HG02884 (cell line): ENCODE measurements around the gene ZNF224.
A peak's percentile ranks its signal among the peaks of the same experiment; 100 is the strongest.

ENCODE experiments used
- ATAC-seq: cut with Tn5 transposase; IDR thresholded peaks from one replicate; pipeline ENCODE4 v1.9.1; 2021; ENCODE audit warnings: mild to moderate bottlenecking, moderate library complexity; ENCODE audit not compliant: unreplicated experiment

ZNF224 gene

DNA sequence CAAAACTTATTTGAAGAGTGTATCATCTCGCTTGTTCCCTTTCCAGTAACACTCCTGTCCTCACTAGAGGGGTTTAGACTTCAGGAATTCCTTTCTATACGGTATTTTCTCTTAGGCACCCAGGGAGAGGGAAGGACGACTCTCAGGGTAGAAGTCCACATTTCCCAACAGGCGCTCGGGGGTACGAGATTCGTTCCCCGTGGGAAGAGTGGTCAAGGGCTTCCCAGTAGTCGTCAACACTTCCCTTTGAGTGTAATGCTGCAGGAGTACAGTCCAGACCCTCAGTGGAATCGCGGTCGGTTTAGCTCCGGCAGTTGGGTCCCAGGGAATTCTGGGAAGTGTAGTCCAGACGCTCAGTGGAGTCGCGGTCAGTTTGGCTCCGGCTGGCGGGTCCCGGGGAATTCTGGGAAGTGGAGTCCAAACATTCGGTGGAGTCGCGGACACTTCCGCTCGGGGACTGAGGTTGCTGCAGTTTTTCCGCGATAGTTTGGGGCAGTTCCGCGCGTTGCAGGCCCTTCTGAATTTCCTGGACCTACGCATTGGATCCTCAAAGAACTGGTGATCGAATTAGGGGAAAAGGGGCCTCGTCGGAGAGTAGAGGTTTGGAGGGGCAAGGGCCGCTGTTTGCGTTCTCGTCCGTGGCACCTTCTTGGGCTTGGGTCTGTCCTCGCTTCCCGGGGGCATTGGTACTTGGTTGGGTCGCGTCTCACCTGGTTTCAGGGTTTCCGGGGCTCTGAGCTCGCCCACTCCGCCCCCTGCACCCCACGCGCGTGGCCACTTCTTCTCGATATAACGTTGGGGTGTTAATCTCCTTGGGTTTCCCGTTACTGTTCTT, at the start of gene ZNF224:
Gene ZNF224 (plus strand): TSS at position 431 of the 835 bp plus-strand sequence. CDS start 3,513 bp downstream, outside the sequence.
- ATAC-seq: peak; percentile 82

GRCh38 chr19:44050740-44051649, 43.2 kb upstream of the ZNF224 start:
- ATAC-seq: no peak

DNA sequence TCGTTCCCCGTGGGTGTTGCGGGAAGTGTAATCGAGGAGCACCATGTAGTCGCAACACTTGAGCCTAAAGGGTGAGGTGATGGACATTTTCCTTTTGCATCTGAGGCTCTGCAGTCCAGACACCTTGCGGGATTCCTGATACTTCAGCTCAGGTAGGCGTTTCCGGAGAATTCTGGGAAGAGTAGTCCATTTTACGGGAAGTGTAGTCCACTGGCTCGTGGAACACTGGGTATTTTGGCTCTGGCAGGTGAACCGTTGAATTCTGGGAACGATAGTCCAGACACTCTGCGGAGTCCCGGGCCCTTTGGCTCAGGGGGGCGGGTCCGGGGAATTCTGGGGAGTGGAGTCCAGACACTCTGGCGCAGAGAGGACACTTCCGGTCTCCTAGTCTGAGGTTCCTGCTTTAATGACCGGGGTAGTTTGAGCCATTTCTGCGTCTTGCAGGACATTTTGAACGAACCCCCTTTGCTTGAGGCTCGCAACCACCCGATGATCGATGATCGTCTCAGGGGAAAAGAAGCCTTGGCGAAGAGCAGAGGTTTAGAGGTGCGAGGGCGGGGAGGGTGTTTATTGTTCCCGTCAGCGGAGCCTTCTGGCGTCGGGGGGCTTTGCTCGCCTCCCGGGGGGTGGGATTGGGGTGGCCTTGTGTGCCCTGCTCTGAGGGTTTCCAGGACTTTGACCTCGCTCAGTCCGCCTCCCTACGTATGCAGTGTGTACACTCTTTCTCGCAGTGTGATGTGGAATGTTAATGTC, 42.3 kb upstream of the ZNF224 start, which contains the start of gene ZNF223:
Gene ZNF223 (plus strand): TSS at position 387 of the 753 bp plus-strand sequence. CDS start 3,141 bp downstream, outside the sequence.
- ATAC-seq: no peak

GRCh38 chr19:44055870-44056269, 38.3 kb upstream of the ZNF224 start:
- ATAC-seq: no peak

GRCh38 chr19:44059229-44059628, 34.9 kb upstream of the ZNF224 start:
- ATAC-seq: no peak

- no peak for ATAC-seq
These were observed 33.1 kb upstream of the ZNF224 start for GRCh38 chr19:44061038-44061437.

DNA sequence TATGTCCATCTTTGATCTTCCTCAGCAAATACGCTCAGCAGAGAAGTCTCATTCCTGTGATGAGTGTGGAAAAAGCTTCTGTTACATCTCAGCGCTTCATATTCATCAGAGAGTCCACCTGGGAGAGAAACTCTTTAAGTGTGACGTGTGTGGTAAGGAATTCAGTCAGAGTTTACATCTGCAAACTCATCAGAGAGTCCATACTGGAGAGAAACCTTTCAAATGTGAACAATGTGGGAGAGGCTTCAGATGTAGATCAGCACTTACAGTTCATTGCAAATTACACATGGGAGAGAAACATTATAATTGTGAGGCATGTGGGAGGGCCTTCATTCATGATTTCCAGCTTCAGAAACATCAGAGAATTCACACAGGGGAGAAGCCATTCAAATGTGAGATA, 27.9 kb upstream of the ZNF224 start:
- no peak for ATAC-seq

- ATAC-seq: no peak
These were observed 24.7 kb upstream of the ZNF224 start for GRCh38 chr19:44069415-44069814.

DNA sequence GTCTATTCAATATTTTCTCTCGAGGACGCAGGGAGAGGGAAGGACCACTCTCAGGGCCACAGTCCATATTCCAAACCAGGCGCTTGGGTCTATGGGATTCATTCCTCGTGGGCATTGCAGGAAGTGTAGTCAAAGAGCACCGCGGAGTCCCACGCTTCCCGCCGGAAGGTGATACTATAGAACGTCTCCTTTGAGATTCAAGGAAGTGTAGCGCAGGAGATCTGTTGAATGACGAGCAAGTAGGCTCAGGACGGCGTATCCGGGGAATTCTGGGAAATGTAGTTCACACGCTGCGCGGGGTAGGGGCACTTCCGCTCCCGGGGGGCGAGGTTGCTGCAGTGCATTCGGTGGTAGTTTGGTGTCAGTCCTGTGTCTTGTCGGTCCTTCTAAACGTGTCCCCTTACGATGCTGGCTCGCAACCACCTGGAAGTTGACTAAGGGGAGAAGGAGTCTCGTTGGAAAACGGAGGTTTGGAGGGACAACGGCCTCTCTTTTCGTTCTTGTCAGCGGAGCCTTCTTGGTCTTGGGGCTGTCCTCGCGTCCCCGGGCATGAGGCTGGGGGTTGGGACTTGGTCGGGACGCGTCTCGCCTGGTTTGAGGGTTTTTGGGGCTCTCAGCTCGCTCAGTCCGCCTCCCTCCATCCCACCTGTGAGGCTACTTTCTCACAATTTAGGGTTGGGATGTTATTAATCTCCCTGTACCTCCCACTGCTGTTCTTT, 22.2 kb upstream of the ZNF224 start, which contains the start of gene ZNF284:
Gene ZNF284 (plus strand): TSS at position 336 of the 719 bp plus-strand sequence. CDS start 4,231 bp downstream, outside the sequence.
- ATAC-seq: peak; percentile 96

GRCh38 chr19:44072543-44073401, 21.4 kb upstream of the ZNF224 start:
- no peak for ATAC-seq

DNA sequence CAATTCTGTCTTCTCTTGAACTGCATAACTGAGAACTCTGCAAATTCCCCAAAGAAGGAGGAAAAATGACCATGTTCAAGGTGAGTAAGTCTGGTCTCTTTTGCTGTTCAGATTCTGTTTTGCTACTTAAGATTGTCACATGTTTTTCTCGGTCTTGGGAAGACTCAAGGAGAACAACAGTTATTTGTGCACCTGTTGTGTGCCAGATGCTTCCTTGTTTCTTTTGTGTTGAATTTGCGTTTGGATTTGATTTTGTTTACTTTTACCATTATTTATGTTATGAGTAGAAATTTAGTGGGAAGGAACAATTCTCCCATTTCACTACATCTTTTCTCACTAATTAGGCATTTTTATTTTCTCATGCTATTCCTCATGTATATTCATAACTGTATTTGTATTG, 17.8 kb upstream of the ZNF224 start:
- no peak for ATAC-seq

- no peak for ATAC-seq
These were observed 2.1 kb upstream of the ZNF224 start for GRCh38 chr19:44092108-44092507.

GRCh38 chr19:44107751-44108150, 13.6 kb downstream of the ZNF224 start:
- ATAC-seq: no peak

DNA sequence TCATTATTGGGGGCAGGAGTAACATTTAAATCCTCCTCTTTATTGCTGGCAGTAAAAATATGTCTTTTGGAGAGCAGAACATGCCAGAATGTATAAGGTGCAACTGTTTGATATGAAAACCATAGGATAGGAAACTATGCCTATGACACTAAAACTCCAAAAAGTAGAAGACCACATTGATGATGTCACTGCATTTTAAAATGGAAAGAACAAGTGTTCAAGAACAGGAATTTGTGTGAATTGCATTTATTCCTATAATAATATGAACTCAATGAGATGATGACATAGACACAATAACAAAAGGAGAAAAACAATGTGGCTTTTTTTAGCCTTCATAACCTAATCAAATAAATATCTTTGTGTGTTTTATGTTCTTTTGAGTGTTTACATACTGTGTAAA, 15.3 kb downstream of the ZNF224 start:
- no peak for ATAC-seq

GRCh38 chr19:44111910-44112463, 17.8 kb downstream of the ZNF224 start:
- ATAC-seq: no peak

GRCh38 chr19:44112802-44113137, 18.6 kb downstream of the ZNF224 start:
- ATAC-seq: no peak

DNA sequence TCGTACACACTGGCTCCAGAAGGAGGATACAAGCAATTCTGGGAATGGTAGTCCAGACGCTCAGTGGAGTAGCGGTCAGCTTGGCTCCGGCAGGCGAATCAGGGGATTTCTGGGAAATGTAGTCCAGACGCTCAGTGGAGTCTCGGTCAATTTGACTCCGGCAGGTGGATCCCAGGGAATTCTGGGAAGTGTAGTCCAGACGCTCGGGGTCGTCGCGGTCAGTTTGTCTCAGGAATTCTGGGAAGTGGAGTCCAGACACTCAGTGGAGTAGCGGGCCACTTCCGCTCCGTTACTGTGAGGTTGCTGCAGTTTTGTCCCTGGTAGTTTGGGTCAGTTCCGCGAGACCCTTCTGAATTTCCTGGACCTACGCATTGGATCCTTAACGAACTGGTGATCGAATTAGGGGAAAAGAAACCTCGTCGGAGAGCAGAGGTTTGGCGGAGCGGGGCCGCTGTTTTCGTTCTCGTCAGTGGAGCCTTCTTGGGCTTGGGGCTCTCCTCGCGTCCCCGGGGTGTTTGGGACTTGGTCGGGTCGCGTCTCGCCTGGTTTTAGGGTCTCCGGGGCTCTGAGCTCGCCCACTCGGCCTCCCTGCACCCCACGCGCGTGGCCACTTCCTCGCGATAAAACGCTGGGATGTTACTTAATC, 19.1 kb downstream of the ZNF224 start, which contains the start of gene ZNF225:
Gene ZNF225 (plus strand): TSS at position 262 of the 646 bp plus-strand sequence. CDS start 2,429 bp downstream, outside the sequence.
- peak; percentile 91 for ATAC-seq

- peak; percentile 14 for ATAC-seq
These were observed 19.7 kb downstream of the ZNF224 start for GRCh38 chr19:44113784-44114390.
